Suppressor macrophage treated with lipopolysaccharide for 1 hour (primary cell): ENCODE measurements around the gene PSMA1.
"Not testable (repeated sequence)": the region's sequence is repeated elsewhere in the genome, so short reads cannot be mapped to it uniquely, and the experiment has no call there.

Experiments used
- DNase-seq, 3 donors: peaks; one replicate each; pipeline ENCODE4 v3.0.0-alpha.2; 2020 to 2022

The PSMA1 gene

DNA sequence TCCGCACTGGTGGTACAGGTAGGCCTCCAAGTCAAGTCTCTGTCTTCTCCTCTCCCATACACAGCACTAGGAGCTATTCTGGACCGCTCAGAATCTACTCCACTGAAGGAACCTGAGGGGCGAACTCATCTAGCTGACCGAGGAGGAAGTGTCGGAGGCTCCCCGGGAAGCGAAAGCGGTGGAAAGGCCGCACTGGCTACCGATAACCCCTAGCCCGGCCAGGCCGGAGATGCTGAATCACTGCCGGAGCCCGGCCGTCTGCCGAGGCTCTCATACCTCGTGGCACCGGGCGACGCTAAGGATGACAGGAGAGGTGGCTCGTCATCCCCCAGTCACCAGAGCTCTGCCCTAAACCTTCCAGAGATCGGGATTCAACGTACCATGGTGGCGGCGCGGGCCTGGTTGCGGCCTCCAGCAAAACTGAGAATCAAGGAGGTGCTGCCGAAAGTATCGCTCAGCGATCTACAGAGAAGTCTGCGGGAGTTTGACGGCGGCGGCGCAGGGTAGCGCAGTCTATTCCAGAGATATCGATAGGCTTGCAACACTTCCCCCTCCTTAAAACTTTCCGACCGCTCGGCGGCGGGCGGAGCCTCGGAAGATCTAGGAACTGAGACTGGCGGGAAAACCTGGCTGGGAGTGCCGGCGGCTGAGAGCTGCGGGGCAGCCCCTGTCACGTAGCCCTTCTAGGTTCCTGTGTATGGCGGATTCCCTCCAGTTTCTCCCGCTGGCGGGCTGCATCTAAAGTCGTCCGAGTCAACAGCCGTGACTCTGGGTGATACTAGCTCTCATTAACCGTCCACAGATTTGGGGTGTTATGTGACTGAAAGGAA, at the start of gene PSMA1:
Gene PSMA1 (minus strand): TSS at position 470 of the 830 bp plus-strand sequence. CDS start 87 bp downstream, at position 383.
- DNase-seq = peak; percentile 97 to 98 (median 98)

DNA sequence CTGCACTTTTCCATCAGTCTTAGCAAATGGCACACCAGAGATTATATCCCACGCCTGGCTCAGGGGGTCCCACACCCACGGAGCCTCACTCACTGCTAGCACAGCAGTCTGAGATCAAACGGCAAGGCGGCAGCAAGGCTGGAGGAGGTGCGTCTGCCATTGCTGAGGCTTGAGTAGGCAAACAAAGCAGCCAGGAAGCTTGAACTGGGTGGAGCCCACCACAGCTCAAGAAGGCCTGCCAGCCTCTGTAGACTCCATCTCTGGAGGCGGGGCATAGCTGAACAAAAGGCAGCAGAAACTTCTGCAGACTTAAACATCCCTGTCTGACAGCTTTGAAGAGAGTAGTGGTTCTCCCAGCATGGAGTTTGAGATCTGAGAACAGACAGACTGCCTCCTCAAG, 49.3 kb upstream of the PSMA1 start:
- not testable (repeated sequence) for DNase-seq

DNA sequence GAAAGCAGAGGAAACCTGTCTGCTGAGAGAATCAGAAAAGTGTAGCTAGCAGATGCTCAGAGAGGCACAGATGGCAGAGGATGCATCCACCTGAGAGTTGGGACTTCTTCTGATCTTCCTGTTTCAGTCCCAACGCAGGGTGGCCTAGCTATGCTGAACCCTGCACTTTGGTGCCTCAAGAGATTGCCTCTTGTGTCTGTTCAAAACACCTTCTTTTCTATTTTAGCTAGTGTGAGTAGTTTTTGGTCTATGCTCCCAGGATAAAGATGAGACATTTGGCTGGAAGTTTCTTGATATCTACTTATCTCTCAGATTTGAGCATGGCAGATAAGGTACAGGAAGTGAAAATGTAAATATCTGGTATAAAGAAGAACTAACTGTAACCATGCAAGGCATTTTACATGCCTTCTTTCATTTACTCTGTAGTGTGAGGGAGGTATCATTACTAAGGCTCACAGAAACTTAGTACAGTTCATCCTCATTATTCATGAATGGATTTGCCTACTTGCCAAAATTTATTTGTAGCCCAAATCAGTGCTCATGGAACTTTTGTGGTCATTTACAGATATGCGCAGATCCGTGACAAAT, 47.0 kb upstream of the PSMA1 start:
- no peak for DNase-seq

DNA sequence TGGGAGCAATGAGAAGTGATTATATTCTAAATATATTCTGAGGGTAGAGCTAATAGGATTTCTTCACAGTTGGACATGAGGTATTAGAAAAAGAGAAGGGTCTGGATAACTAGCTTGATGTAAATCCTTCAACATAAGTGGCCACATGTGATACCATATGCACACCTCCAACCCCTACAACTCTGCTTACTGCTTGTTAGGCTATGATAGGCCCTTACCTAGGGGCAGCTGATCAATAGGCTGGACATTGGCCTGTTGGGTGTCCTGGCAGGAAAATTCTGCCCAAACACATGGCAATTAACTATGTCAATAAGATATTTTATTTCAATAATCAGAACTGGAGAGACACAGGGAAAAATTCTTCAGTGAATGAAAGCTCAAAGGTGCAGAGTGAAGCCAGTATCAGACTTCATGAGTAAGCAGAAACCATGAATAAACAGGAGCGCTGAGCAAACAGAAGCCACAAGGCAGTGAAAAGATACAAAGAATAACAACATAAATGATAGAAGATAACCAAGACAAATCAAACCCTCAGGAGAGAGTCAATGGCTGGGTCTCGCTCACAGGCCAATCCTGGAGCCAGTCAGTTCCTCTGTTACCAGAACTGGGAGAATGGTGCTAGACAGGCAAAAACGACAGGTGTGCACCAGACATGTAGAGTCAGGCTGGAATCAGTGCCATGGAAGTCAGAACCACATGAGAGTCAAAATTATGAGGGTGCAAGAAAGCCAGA, 46.3 kb upstream of the PSMA1 start:
- DNase-seq = no peak

- no peak for DNase-seq
These were observed 45.7 kb upstream of the PSMA1 start for GRCh38 chr11:14565845-14566244.

DNA sequence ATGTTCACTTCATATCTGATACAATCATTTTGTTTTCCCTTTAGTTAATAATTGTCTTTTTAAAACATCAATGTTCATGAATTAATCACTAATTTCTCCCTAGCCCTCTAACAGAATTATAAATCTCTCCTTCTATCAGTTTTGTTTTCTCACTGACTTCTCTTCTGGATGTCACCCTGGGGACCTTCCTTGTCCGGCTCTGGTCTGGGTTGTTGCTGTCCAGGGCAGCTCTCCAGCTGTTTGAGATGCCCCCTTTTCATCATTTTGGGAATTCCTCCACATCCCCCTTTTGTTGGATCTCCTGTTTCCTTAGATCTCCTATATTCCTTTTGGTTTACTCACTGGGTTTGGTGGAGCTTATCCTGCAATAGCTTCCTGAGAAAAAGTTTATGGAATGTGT, 35.6 kb upstream of the PSMA1 start:
- peak in 2 of 3 donors; percentile 50 to 58 for DNase-seq

GRCh38 chr11:14554959-14555358, 34.8 kb upstream of the PSMA1 start:
- DNase-seq = peak; percentile 61 to 88 (median 80)

GRCh38 chr11:14552089-14552488, 31.9 kb upstream of the PSMA1 start:
- DNase-seq = no peak

- DNase-seq = no peak
These were observed 31.2 kb upstream of the PSMA1 start for GRCh38 chr11:14551380-14551779.

- no peak for DNase-seq
These were observed 29.7 kb upstream of the PSMA1 start for GRCh38 chr11:14549891-14550290.

DNA sequence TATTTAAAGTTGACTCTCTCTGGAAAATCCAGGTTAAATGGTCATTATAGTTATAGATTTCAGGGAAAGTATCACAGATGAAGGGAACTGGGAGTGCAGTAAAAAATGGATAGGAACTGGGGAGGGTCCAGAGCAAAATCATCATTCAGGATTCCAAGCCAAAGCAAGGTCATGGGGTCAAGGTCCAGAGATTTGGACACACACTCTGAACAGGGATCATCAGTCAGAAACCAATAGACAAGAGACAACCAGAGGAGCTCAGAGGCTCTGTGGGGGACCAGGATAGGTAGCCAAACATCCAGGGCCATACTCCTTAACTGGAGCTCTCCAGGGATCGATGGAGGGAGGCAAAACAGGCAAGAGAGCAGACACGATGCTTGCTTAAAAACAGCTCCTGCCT, 27.3 kb upstream of the PSMA1 start:
- no peak for DNase-seq

GRCh38 chr11:14546672-14547071, 26.5 kb upstream of the PSMA1 start:
- peak; percentile 43 to 76 (median 54) for DNase-seq

GRCh38 chr11:14544611-14545010, 24.4 kb upstream of the PSMA1 start:
- peak; percentile 64 to 93 (median 89) for DNase-seq

- peak in 2 of 3 donors; percentile 53 to 60 for DNase-seq
These were observed 23.1 kb upstream of the PSMA1 start for GRCh38 chr11:14543260-14543659.

DNA sequence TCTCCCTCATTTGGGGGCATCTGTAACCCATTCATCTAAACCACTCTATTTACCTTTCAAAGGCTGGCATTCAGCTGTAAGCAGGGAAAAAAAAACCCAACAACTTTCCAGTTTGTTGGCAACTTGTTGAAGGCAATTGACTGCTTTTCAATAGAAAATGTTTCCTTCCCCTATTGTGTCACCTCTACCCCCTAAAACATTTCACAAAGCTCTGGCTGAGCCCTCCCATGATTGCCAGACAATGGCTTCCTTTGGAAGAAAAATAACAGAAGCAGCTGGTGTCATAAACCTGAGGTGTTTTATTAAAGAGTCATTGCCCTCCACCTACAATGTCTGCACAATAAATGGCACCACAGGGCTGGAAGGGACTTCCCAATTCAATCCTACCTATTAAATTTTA, 22.1 kb upstream of the PSMA1 start:
- peak; percentile 37 to 50 (median 37) for DNase-seq

DNA sequence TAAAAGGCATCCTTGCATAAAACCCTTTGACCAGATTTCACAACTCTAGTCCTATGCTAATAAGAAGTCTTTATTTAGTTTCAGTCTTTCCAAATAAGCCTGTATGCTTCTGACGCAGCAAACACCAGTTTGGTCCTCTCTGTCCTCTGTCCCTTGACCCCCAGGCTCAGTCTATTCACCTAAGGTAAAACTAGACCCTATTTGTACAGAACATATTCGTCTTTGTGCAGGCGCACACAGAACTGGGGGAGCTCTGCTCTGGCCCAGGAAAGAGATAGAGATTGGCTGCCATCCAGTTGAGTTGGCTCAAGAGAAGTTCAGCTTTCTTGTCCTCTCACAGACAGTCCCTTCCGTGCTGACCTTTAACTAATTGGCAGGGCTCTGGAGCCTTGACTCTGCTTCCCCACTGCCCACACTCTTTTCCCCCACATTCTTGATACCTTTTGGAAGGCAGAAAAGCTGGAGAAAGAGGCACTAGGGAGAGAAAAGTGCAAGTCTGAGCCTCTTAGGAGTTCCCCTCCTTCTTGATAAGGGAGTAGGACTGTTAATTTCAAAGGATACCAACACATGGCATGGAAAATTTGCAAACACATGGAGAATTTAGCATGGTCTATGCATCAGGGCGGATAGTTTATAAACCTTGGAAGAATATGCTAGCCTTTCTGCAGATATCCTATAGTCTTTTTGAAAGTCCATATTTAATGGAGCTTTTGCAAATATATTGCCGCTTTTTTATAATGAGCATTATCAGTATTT, 21.2 kb upstream of the PSMA1 start:
- DNase-seq = peak; percentile 60 to 76 (median 70)

DNA sequence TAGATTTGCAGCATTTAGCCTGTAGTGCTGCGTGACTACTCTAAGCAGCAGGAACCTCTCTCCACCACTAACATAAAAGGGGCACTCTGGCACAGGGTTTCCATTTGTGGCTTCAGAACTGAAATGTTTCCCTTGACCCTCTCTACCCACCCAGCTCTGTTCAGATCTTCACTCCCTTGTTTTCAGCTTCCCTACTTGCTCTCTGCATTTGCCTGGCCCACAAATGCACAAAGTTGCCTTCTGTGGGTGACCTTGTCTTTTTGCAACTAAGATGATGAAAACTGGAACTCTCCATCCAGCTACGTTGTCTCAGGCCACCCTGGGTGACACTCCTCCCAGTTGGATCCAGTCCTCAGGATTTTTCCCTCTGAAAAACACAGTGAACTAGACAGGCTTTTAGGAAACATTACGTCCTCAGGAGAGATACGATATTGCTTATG, 19.8 kb upstream of the PSMA1 start:
- DNase-seq = peak; percentile 74 to 79 (median 75)

DNA sequence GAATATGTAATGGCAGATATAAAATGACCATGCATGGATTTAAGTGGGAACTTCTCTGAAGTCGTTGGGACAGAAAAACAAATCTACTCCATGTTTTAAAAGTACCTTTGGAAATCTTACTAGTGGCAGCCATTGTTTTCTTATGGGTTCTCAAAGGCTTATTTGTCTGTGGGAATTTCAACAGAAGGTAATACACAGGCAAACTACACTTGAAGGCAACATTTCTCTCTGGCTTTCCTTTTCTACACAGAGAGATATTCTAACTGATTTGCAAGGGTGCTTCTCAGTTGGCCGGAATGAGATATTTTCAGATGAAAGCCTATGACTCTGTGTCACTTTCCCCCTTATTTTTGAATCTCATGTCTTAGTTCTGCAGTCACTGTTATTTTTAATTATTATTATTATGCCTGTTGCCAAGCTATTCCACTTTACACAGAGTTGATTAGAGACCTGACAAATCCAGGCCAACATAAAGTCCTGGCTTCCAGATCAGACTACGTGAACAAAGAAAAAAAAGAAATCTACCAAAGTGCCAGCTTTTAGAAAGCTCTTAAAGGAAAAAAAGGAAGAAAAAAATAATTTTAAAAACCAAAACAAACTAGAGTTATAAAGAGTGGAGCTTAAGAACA, 18.9 kb upstream of the PSMA1 start:
- DNase-seq = no peak

GRCh38 chr11:14538271-14538925, 18.2 kb upstream of the PSMA1 start:
- no peak for DNase-seq

GRCh38 chr11:14537134-14537599, 17.0 kb upstream of the PSMA1 start:
- peak; percentile 58 to 91 (median 90) for DNase-seq

DNA sequence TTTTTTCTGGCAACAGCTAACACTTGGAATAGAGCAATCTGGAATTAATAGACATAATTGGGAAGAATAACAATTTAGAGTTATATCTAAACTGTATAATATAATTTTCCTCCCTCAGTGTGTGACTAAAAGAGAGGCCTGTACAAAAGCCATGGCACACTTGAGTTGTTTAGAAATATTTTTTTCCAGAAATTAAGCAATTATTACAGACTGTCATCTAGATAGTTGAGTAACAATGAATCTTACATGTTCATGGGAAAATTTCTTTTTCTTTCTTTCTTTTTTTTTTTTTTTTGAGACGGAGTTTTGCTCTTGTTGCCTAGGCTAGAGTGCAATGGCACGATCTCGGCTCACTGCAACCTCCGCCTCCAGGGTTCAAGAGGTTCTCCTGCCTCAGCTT, 15.0 kb upstream of the PSMA1 start:
- DNase-seq = not testable (repeated sequence)

DNA sequence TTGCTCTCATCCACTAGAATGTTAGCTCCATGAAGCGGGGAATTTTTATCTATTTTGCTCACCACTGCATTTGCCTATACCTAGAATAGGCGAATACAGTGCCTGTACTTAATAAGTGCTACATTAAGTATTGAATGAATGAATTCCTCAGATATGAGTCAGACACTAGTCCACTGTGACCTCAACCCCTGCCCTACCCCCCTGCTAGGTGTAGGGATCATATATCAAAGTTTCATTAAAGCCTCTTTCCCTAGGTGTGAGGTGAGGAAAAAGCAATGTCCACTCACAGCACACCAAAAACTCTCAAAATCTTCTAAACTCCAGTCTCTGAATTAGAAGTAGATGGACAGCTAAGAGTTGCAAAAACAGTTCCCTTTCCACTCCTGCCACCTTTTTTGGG, 9.8 kb upstream of the PSMA1 start:
- DNase-seq = no peak
